ENCODE results near the gene VTI1A. TPM values are rescaled to one million over a fixed set of nuclear protein-coding genes. Genes with fewer than 3 reads are reported as not detected.

The VTI1A gene
- total RNA-seq, 3 donors from 2014 or later, result 53.7 to 65.6 (median 59.2) TPM

- intact Hi-C loops (cut with DNase I; ENCODE audit: low total_unique reads), result no loop called here
- no peak overlapping the region for H3K4me3 ChIP-seq
- TF ChIP-seq POLR2AphosphoS5 (IDR thresholded peaks at IDR 0.05), result no peak
- H3K27ac ChIP-seq, result no peak overlapping the region
- DNase-seq (ENCODE audit: low spot score in 2 of 2), result no peak
- H3K4me1 ChIP-seq, result no peaks in the 10 kb centered on the region
- H3K27me3 ChIP-seq, result no peaks in the 10 kb centered on the region
- no peaks in the 10 kb centered on the region for H3K36me3 ChIP-seq
- no peaks in the 10 kb centered on the region for H3K9me3 ChIP-seq
Measured at GRCh38 chr10:112835217-112835715, 388.3 kb downstream of the VTI1A start.

GRCh38 chr10:112835944-112836451, 389.0 kb downstream of the VTI1A start:
- intact Hi-C loops (cut with DNase I; ENCODE audit: low total_unique reads), result no loop called here
- no peaks in the 10 kb centered on the region for H3K27me3 ChIP-seq
- TF ChIP-seq CTCF (IDR thresholded peaks at IDR 0.05), result no peak
- no peak for TF ChIP-seq POLR2A (IDR thresholded peaks at IDR 0.05)
- TF ChIP-seq POLR2AphosphoS5 (IDR thresholded peaks at IDR 0.05), result peak in 1 of 3 donors; percentile 37
- no peaks in the 10 kb centered on the region for H3K9me3 ChIP-seq
- H3K4me1 ChIP-seq, result no peaks in the 10 kb centered on the region
- H3K36me3 ChIP-seq, result no peaks in the 10 kb centered on the region
- peak in 1 of 2 donors; percentile 35 for DNase-seq (ENCODE audit: low spot score in 2 of 2)
- peak overlapping the region in 1 of 3 donors; percentile 6 for H3K4me3 ChIP-seq
- peak overlapping the region in 1 of 2 donors; percentile 23 for H3K27ac ChIP-seq

- Histone ChIP-seq H3K27me3 (no peaks in the 10 kb centered on the region), H3K9me3 (no peaks in the 10 kb centered on the region), H3K4me3 (no peak overlapping the region), H3K4me1 (no peaks in the 10 kb centered on the region), H3K36me3 (no peaks in the 10 kb centered on the region), H3K27ac (no peak overlapping the region)
- no peak for DNase-seq (ENCODE audit: low spot score in 2 of 2)
- TF ChIP-seq POLR2AphosphoS5 (IDR thresholded peaks at IDR 0.05) (no peak), POLR2A (IDR thresholded peaks at IDR 0.05) (no peak), CTCF (IDR thresholded peaks at IDR 0.05) (no peak)
- intact Hi-C loops (cut with DNase I; ENCODE audit: low total_unique reads), result no loop called here
Measured at GRCh38 chr10:112838784-112839481, 391.9 kb downstream of the VTI1A start.

GRCh38 chr10:112839928-112840654, 393.1 kb downstream of the VTI1A start:
- Histone ChIP-seq H3K4me1 (no peaks in the 10 kb centered on the region), H3K27ac (no peak overlapping the region), H3K4me3 (no peak overlapping the region), H3K27me3 (no peaks in the 10 kb centered on the region), H3K36me3 (no peaks in the 10 kb centered on the region), H3K9me3 (no peaks in the 10 kb centered on the region)
- no peak for DNase-seq (ENCODE audit: low spot score in 2 of 2)
- intact Hi-C loops (cut with DNase I; ENCODE audit: low total_unique reads), result no loop called here
- TF ChIP-seq CTCF (IDR thresholded peaks at IDR 0.05) (no peak), POLR2A (IDR thresholded peaks at IDR 0.05) (no peak), POLR2AphosphoS5 (IDR thresholded peaks at IDR 0.05) (no peak)

- Histone ChIP-seq H3K4me1 (no peaks in the 10 kb centered on the region), H3K4me3 (no peak overlapping the region), H3K9me3 (peaks cover 0 to under 1% of the 10 kb centered on the region in 2 donors), H3K27ac (no peak overlapping the region), H3K36me3 (no peaks in the 10 kb centered on the region), H3K27me3 (no peaks in the 10 kb centered on the region)
- no peak for DNase-seq (ENCODE audit: low spot score in 2 of 2)
- no peak for TF ChIP-seq POLR2A (IDR thresholded peaks at IDR 0.05)
- no peak for TF ChIP-seq POLR2AphosphoS5 (IDR thresholded peaks at IDR 0.05)
- no peak for TF ChIP-seq CTCF (IDR thresholded peaks at IDR 0.05)
- intact Hi-C loops (cut with DNase I; ENCODE audit: low total_unique reads), result no loop called here
Measured at GRCh38 chr10:112841549-112841948, 394.5 kb downstream of the VTI1A start.

All from breast epithelium (tissue), 4 donors.